CD14-positive monocyte (primary cell): ENCODE data around the gene CGA. TPM values are rescaled to one million over a fixed set of nuclear protein-coding genes. Genes with fewer than 3 reads are reported as not detected.
A peak's percentile ranks its signal among the peaks of the same experiment; 100 is the strongest.

Experiments
- DNase-seq, 3 donors: peaks; one replicate each; pipeline ENCODE4 v3.0.0-alpha.2; 2011 to 2022
- H2AFZ ChIP-seq: 2 replicates; pipeline ENCODE4 v1.6.0; 2012; ENCODE audit warnings: mild to moderate bottlenecking, low read depth, low read length, inconsistent platforms; ENCODE audit not compliant: insufficient read depth, poor library complexity, severe bottlenecking
- H3K27ac ChIP-seq, 2 donors: 1 replicate in 1 of 2; 2 replicates in 1 of 2; pipeline ENCODE4 v1.5.1; 2012 to 2013; ENCODE audit warnings: low read length in 2 of 2, control low read depth in 1 of 2, inconsistent platforms in 1 of 2, low read depth in 1 of 2, mild to moderate bottlenecking in 1 of 2
- H3K27me3 ChIP-seq, 2 donors: one replicate each; pipeline versions ENCODE4 v1.6.0 to v1.6.1; 2011 to 2013; ENCODE audit warnings: low read length in 2 of 2; ENCODE audit not compliant: control insufficient read depth in 2 of 2, insufficient read depth in 2 of 2
- H3K36me3 ChIP-seq, 2 donors: replicated peaks in 1 of 2; 1 replicate in 1 of 2; 2 replicates in 1 of 2; pipeline versions ENCODE4 v1.5.1 to v1.6.1; 2012 to 2013; ENCODE audit warnings: low read length in 2 of 2, control low read depth in 1 of 2, inconsistent platforms in 1 of 2, mild to moderate bottlenecking in 1 of 2; ENCODE audit not compliant: insufficient read depth in 2 of 2, control insufficient read depth in 1 of 2
- H3K4me1 ChIP-seq, 2 donors: 1 replicate in 1 of 2; 2 replicates in 1 of 2; pipeline versions ENCODE4 v1.5.1 to v1.6.1; 2012 to 2013; ENCODE audit warnings: low read length in 2 of 2, control low read depth in 1 of 2, inconsistent platforms in 1 of 2, mild to moderate bottlenecking in 1 of 2, moderate library complexity in 1 of 2; ENCODE audit not compliant: insufficient read depth in 2 of 2, control insufficient read depth in 1 of 2
- H3K4me2 ChIP-seq: replicated peaks from 2 replicates; pipeline ENCODE3; 2012; ENCODE audit warnings: low read length, moderate library complexity, mild to moderate bottlenecking; ENCODE audit not compliant: poor library complexity, severe bottlenecking; ENCODE audit errors: extremely low read depth
- H3K4me3 ChIP-seq, 3 experiments: fragments of 200-600 bp in 1 of 3; sonication (generic) in 1 of 3; replicated peaks in 1 of 3; 1 replicate in 2 of 3; 2 replicates in 1 of 3; pipeline ENCODE4 v1.5.1; 2011 to 2013; ENCODE audit warnings: low read length in 3 of 3, mild to moderate bottlenecking in 3 of 3, control low read depth in 2 of 3, low read depth in 2 of 3, inconsistent platforms in 1 of 3, moderate library complexity in 1 of 3
- H3K79me2 ChIP-seq: 2 replicates; pipeline ENCODE4 v1.6.0; 2012; ENCODE audit warnings: mild to moderate bottlenecking, control low read depth, inconsistent platforms, low read length, moderate library complexity; ENCODE audit not compliant: insufficient read depth
- H3K9ac ChIP-seq: 2 replicates; pipeline ENCODE4 v1.6.0; 2017; ENCODE audit warnings: low read length, mild to moderate bottlenecking; ENCODE audit not compliant: insufficient read depth, poor library complexity, severe bottlenecking
- H3K9me3 ChIP-seq, 2 donors: replicated peaks in 1 of 2; 1 replicate in 1 of 2; 2 replicates in 1 of 2; pipeline versions ENCODE4 v1.5.1 to v1.6.1; 2012 to 2013; ENCODE audit warnings: low read length in 2 of 2, control low read depth in 1 of 2; ENCODE audit not compliant: control insufficient read depth in 1 of 2, insufficient read depth in 1 of 2
- H4K20me1 ChIP-seq: 2 replicates; pipeline ENCODE4 v1.6.0; 2012; ENCODE audit warnings: mild to moderate bottlenecking, low read length, control low read depth, moderate library complexity; ENCODE audit not compliant: insufficient read depth
- H3K27ac Mint-ChIP-seq, 7 donors: one replicate each; pipeline ENCODE4 v1.8.0; 2020; ENCODE audit warnings: mild to moderate bottlenecking in 7 of 7, mixed read lengths in 7 of 7, moderate library complexity in 6 of 7, inconsistent platforms in 2 of 7
- H3K27me3 Mint-ChIP-seq, 3 donors: one replicate each; pipeline ENCODE4 v1.8.0; 2021 to 2022; ENCODE audit warnings: low read depth in 3 of 3, mild to moderate bottlenecking in 3 of 3, mixed read lengths in 3 of 3, moderate library complexity in 3 of 3, inconsistent platforms in 1 of 3
- H3K36me3 Mint-ChIP-seq, 2 donors: one replicate each; pipeline ENCODE4 v1.8.0; 2020; ENCODE audit warnings: mixed read lengths in 2 of 2, inconsistent platforms in 1 of 2, mild to moderate bottlenecking in 1 of 2
- H3K4me1 Mint-ChIP-seq: one replicate; pipeline ENCODE4 v1.8.0; 2020; ENCODE audit warnings: mild to moderate bottlenecking, mixed read lengths
- H3K4me3 Mint-ChIP-seq, 2 donors: one replicate each; pipeline ENCODE4 v1.8.0; 2020; ENCODE audit warnings: mild to moderate bottlenecking in 2 of 2, mixed read lengths in 2 of 2, moderate library complexity in 1 of 2
- H3K9me3 Mint-ChIP-seq, 7 donors: one replicate each; pipeline ENCODE4 v1.8.0; 2020 to 2022; ENCODE audit warnings: mixed read lengths in 7 of 7, mild to moderate bottlenecking in 6 of 7, moderate library complexity in 6 of 7, inconsistent platforms in 2 of 7
- CTCF ChIP-seq: fragments of 200-600 bp; IDR thresholded peaks from one replicate; pipeline ENCODE4 v1.8.0; 2022; ENCODE audit warnings: antibody characterized with exemption, mild to moderate bottlenecking
- WGBS: methylation state at CpG from one replicate; pipeline ENCODE4 v1.1.5; 2013; ENCODE audit warnings: missing lambda C conversion rate; ENCODE audit not compliant: insufficient coverage; 5-methylcytosine and 5-hydroxymethylcytosine counted together
- intact Hi-C, 2 donors: fragments of 100-400 bp; cut with micrococcal nuclease; formaldehyde crosslinking; loops; one replicate each; pipeline versions ENCODE4 v1.15.0 to v1.15.1; 2023
- polyA plus RNA-seq, 3 donors: library from polyadenylated mRNA; depleted of rRNA in 1 of 3; unstranded in 2 of 3; stranded (reverse) in 1 of 3; fragments of 300-500 nt in 2 of 3; fragments of >200 nt in 1 of 3; fragmentation: Illumina TruSeq in 2 of 3; gene quantifications; 1 replicate in 2 of 3; 2 replicates in 1 of 3; pipeline ENCODE4 v1.2.3, GENCODE V29; 2012 to 2021

Gene CGA
- polyA plus RNA-seq, 3 donors, result not detected

GRCh38 chr6:87105823-87106222 lies 10.9 kb upstream of the CGA start:
- no peak overlapping the region for H3K9ac ChIP-seq
- no peak for DNase-seq
- Mint-ChIP-seq H3K27ac (no peak overlapping the region), H3K9me3 (peaks cover 0 to 2% (median 0%) of the 10 kb centered on the region in 7 donors), H3K36me3 (no peaks in the 10 kb centered on the region), H3K4me3 (no peak overlapping the region), H3K27me3 (peaks cover 0 to 4% (median 0%) of the 10 kb centered on the region in 3 donors), H3K4me1 (peaks cover 7% of the 10 kb centered on the region)
- TF ChIP-seq CTCF, result no peak
- no peaks in the 10 kb centered on the region for H3K36me3 ChIP-seq
- H3K4me1 ChIP-seq, result peaks cover 17 to 22% of the 10 kb centered on the region in 2 donors
- no peaks in the 10 kb centered on the region for H4K20me1 ChIP-seq
- H3K4me3 ChIP-seq, result no peak overlapping the region
- H3K4me2 ChIP-seq, result no peak overlapping the region
- H3K27ac ChIP-seq, result peak overlapping the region in 1 of 2 donors; percentile 28
- no peak overlapping the region for H2AFZ ChIP-seq
- H3K9me3 ChIP-seq, result no peaks in the 10 kb centered on the region
- intact Hi-C loops, result no loop called here
- no peaks in the 10 kb centered on the region for H3K79me2 ChIP-seq
- no peaks in the 10 kb centered on the region for H3K27me3 ChIP-seq

DNA sequence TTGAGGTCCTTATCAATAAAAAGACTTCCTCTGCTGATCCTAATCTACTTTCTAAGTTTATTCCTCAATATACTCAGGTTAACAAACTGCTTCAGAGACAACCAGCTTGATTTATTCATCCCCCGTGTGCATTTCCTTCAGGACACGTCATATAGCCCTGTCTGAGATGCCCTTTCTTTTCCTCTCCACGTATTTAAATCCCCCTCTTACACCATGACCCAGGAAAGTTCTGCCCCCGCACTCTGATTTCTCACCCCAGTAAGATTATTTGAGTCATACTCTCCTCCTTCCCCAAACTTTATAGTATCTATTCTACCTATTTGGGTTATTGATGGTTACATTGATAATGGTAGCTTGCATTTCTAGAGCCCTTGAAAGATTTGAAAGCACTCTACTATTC lies 9.8 kb upstream of the CGA start:
- Mint-ChIP-seq H3K27me3 (peaks cover 0 to 5% (median 0%) of the 10 kb centered on the region in 3 donors), H3K4me3 (no peak overlapping the region), H3K36me3 (no peaks in the 10 kb centered on the region), H3K4me1 (peaks cover 4% of the 10 kb centered on the region), H3K9me3 (peaks cover 0 to 2% (median 0%) of the 10 kb centered on the region in 7 donors), H3K27ac (no peak overlapping the region)
- peak in 1 of 3 donors; percentile 8 for DNase-seq
- no peak for TF ChIP-seq CTCF
- peak overlapping the region in 1 of 2 donors; percentile 53 for H3K27ac ChIP-seq
- no peak overlapping the region for H2AFZ ChIP-seq
- no peaks in the 10 kb centered on the region for H3K27me3 ChIP-seq
- peaks cover 17 to 22% of the 10 kb centered on the region in 2 donors for H3K4me1 ChIP-seq
- intact Hi-C loops, result no loop called here
- H3K4me2 ChIP-seq, result peak overlapping the region; percentile 4
- 78% methylated on average over 2 of the region's 4 CpGs for WGBS
- no peaks in the 10 kb centered on the region for H3K9me3 ChIP-seq
- no peaks in the 10 kb centered on the region for H3K36me3 ChIP-seq
- H4K20me1 ChIP-seq, result no peaks in the 10 kb centered on the region
- H3K79me2 ChIP-seq, result no peaks in the 10 kb centered on the region
- no peak overlapping the region for H3K9ac ChIP-seq
- no peak overlapping the region for H3K4me3 ChIP-seq
